ENCODE results near the gene KLHL22. TPM values are rescaled to one million over a fixed set of nuclear protein-coding genes. Genes with fewer than 3 reads are reported as not detected.

Gene KLHL22
- total and polyA plus RNA-seq, 2 donors (not counting 3 experiments of a cell fraction or from before 2014, with no cell fraction given) = 24.2 to 33.6 TPM

GRCh38 chr22:20491346-20491745 lies 4.2 kb downstream of the KLHL22 start:
- Histone ChIP-seq H3K79me2 (ENCODE audit: control insufficient read depth, insufficient read depth, low read length) (peaks cover 5% of the 10 kb centered on the region), H3K27ac (ENCODE audit: insufficient read depth, low read depth, low read length) (no peak overlapping the region), H3K27me3 (ENCODE audit: control insufficient read depth in 2 of 2, insufficient read depth in 2 of 2, low read length in 2 of 2) (no peaks in the 10 kb centered on the region), H3K4me3 (replicated peaks in 1 of 3; ENCODE audit: insufficient read depth in 1 of 3, low read depth in 1 of 3, low read length in 3 of 3) (no peak overlapping the region), H4K20me1 (replicated peaks; ENCODE audit: control insufficient read depth, extremely low read depth, insufficient read depth, low read length) (peaks cover 2% of the 10 kb centered on the region), H3K4me1 (ENCODE audit: control insufficient read depth, extremely low read depth, insufficient read depth, low read length) (peaks cover 8% of the 10 kb centered on the region), H3K36me3 (ENCODE audit: control insufficient read depth in 2 of 2, extremely low read depth in 1 of 2, insufficient read depth in 2 of 2, low read length in 2 of 2) (peaks cover 0 to 4% of the 10 kb centered on the region in 2 experiments), H3K9me3 (replicated peaks; ENCODE audit: control insufficient read depth, insufficient read depth, low read length) (no peaks in the 10 kb centered on the region), H3K4me2 (ENCODE audit: insufficient read depth, low read length) (no peak overlapping the region), H3K9ac (replicated peaks; ENCODE audit: extremely low read depth, insufficient read depth, low read length) (no peak overlapping the region), H3K9me1 (replicated peaks; ENCODE audit: control insufficient read depth, extremely low read depth, insufficient read depth, low read length) (no peaks in the 10 kb centered on the region), H2AFZ (ENCODE audit: low read depth, low read length) (no peak overlapping the region)
- BruUV-seq (replicated peaks) = no TSS peak
- ChIA-PET POLR2A (no interaction called here), CTCF (no interaction called here)
- intact Hi-C loops (cut with micrococcal nuclease) (loop anchor here (10.0 kb wide), 1 partner anchor 167 kb away; the partner anchor contains the start of gene DGCR6L), dilution Hi-C loops (cut with MboI; ENCODE audit: extremely low pct_ligation_motif_present, low sequenced_read_pairs) (no loop called here)
- FAIRE-seq = no peak
- TF ChIP-seq MYC (IDR thresholded peaks at IDR 0.05; ENCODE audit: low read depth, low read length) (no peak), EZH2 (IDR thresholded peaks at IDR 0.05; ENCODE audit: borderline replicate concordance, low read depth, low read length, severe bottlenecking) (no peak)
- DNase-seq (ENCODE audit: low read depth, low spot score) = no peak

- TF ChIP-seq MAX (IDR thresholded peaks at IDR 0.05; ENCODE audit: insufficient read depth, insufficient read length) (no peak), CTCF (IDR thresholded peaks at IDR 0.05; ENCODE audit: extremely low read depth in 1 of 2, insufficient read depth in 1 of 2, low read depth in 1 of 2, low read length in 2 of 2) (no peak), FOS (IDR thresholded peaks at IDR 0.05; ENCODE audit: borderline replicate concordance, insufficient read depth, low read length) (no peak), POLR2AphosphoS5 (IDR thresholded peaks at IDR 0.05; ENCODE audit: insufficient read depth, low read depth, low read length) (no peak), POLR2A (IDR thresholded peaks at IDR 0.05; ENCODE audit: low read depth, low read length) (no peak), EZH2 (IDR thresholded peaks at IDR 0.05; ENCODE audit: borderline replicate concordance, low read depth, low read length, severe bottlenecking) (no peak), JUN (IDR thresholded peaks at IDR 0.05; ENCODE audit: borderline replicate concordance, insufficient read depth, insufficient read length, low read depth) (no peak), MYC (IDR thresholded peaks at IDR 0.05; ENCODE audit: low read depth, low read length) (no peak), GATA2 (IDR thresholded peaks at IDR 0.05; ENCODE audit: insufficient read depth, insufficient read length, low read depth, low read length) (no peak)
- Histone ChIP-seq H3K36me3 (ENCODE audit: control insufficient read depth in 2 of 2, extremely low read depth in 1 of 2, insufficient read depth in 2 of 2, low read length in 2 of 2) (peaks cover 0 to 4% of the 10 kb centered on the region in 2 experiments), H2AFZ (ENCODE audit: low read depth, low read length) (no peak overlapping the region), H3K9me3 (replicated peaks; ENCODE audit: control insufficient read depth, insufficient read depth, low read length) (no peaks in the 10 kb centered on the region), H3K79me2 (ENCODE audit: control insufficient read depth, insufficient read depth, low read length) (peaks cover 5% of the 10 kb centered on the region), H4K20me1 (replicated peaks; ENCODE audit: control insufficient read depth, extremely low read depth, insufficient read depth, low read length) (peaks cover 2% of the 10 kb centered on the region), H3K9me1 (replicated peaks; ENCODE audit: control insufficient read depth, extremely low read depth, insufficient read depth, low read length) (no peaks in the 10 kb centered on the region), H3K9ac (replicated peaks; ENCODE audit: extremely low read depth, insufficient read depth, low read length) (no peak overlapping the region), H3K4me1 (ENCODE audit: control insufficient read depth, extremely low read depth, insufficient read depth, low read length) (peaks cover 5% of the 10 kb centered on the region), H3K4me2 (ENCODE audit: insufficient read depth, low read length) (no peak overlapping the region), H3K4me3 (replicated peaks in 1 of 3; ENCODE audit: insufficient read depth in 1 of 3, low read depth in 1 of 3, low read length in 3 of 3) (no peak overlapping the region), H3K27ac (ENCODE audit: insufficient read depth, low read depth, low read length) (no peak overlapping the region), H3K27me3 (ENCODE audit: control insufficient read depth in 2 of 2, insufficient read depth in 2 of 2, low read length in 2 of 2) (no peaks in the 10 kb centered on the region)
- DNase-seq (ENCODE audit: low read depth, low spot score) = no peak
- dilution Hi-C loops (cut with MboI; ENCODE audit: extremely low pct_ligation_motif_present, low sequenced_read_pairs) (no loop called here), intact Hi-C loops (cut with micrococcal nuclease) (loop anchor here (10.0 kb wide), 1 partner anchor 166 kb away; the partner anchor contains the start of gene DGCR6L)
- POLR2A ChIA-PET = no interaction called here
- no TSS peak for BruUV-seq (replicated peaks)
- no peak for FAIRE-seq
- CTCF ChIA-PET = no interaction called here
Observed at GRCh38 chr22:20490941-20491307, 4.7 kb downstream of the KLHL22 start.

Measured in endothelial cell of umbilical vein (primary cell).